Stomach smooth muscle (tissue), 2 donors: ENCODE results near the gene TMCO4.
"Not testable (repeated sequence)": the region's sequence is repeated elsewhere in the genome, so short reads cannot be mapped to it uniquely, and the experiment has no call there.

Source experiments
- H3K27ac ChIP-seq: one replicate; pipeline ENCODE4 v1.7.0; 2013; ENCODE audit warnings: mild to moderate bottlenecking, low read length, inconsistent platforms
- H3K27me3 ChIP-seq, 2 donors: one replicate each; pipeline ENCODE4 v1.7.0; 2013; ENCODE audit warnings: low read length in 2 of 2; ENCODE audit not compliant: insufficient read depth in 2 of 2, control insufficient read depth in 1 of 2
- H3K36me3 ChIP-seq, 2 donors: one replicate each; pipeline ENCODE4 v1.7.0; 2013; ENCODE audit warnings: low read length in 2 of 2; ENCODE audit not compliant: control insufficient read depth in 2 of 2, insufficient read depth in 2 of 2
- H3K4me1 ChIP-seq: one replicate; pipeline ENCODE4 v1.7.0; 2013; ENCODE audit warnings: low read length; ENCODE audit not compliant: control insufficient read depth, insufficient read depth
- H3K4me3 ChIP-seq, 2 donors: one replicate each; pipeline ENCODE4 v1.7.0; 2013; ENCODE audit warnings: low read length in 2 of 2
- H3K9ac ChIP-seq, 2 donors: one replicate each; pipeline ENCODE4 v1.7.0; 2013; ENCODE audit warnings: low read length in 2 of 2, mild to moderate bottlenecking in 1 of 2
- H3K9me3 ChIP-seq, 2 donors: one replicate each; pipeline ENCODE4 v1.7.0; 2013; ENCODE audit warnings: low read length in 2 of 2; ENCODE audit not compliant: control insufficient read depth in 2 of 2
- donor health status: healthy.
- donor health status: Pancreatic carcinoma.

The TMCO4 gene

DNA sequence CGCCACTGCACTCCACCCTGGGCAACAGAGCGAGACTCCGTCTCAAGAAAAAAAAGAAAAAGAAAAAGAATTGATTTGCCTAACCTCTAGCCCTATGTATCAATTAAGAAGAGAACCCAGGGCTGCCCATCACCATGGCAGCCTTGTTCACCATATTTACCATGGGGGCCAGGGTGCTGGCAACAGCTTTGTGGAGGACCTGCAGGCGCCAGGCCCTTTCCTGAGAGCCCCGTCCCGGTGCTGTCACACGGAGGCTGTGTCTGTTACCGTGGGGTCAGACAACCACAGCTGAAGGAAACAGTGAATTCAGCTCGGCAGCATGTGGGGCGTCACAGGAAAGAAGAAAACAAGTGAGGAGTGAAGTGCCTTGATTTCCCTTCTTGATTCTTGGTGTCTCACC is 162.1 kb downstream of the TMCO4 start:
- H3K9ac ChIP-seq = no peak overlapping the region
- H3K27ac ChIP-seq = no peak overlapping the region
- H3K36me3 ChIP-seq = no peaks in the 10 kb centered on the region
- H3K4me1 ChIP-seq = peaks cover 4% of the 10 kb centered on the region
- H3K9me3 ChIP-seq = no peaks in the 10 kb centered on the region
- no peak overlapping the region for H3K4me3 ChIP-seq
- no peaks in the 10 kb centered on the region for H3K27me3 ChIP-seq

DNA sequence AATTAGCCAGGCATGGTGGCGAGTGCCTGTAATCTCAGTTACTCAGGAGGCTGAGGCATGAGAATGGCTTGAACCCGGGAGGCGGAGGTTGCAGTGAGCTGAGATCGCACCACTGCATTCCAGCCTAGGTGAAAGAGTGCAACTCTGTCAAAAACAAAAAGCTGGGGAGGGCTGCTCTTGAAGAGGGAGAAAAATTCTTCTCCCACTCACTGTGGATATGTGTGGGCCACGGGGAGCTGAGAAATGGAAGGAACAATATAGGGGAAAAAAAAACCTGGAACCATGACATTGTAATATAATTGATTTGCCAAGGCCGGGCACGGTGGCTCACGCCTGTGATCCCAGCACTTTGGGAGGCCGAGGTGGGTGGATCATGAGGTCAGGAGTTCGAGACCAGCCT is 163.0 kb downstream of the TMCO4 start:
- H3K9me3 ChIP-seq, H3K4me3 ChIP-seq, H3K36me3 ChIP-seq, H3K27me3 ChIP-seq, H3K27ac ChIP-seq, H3K9ac ChIP-seq, H3K4me1 ChIP-seq: not testable (repeated sequence)

DNA sequence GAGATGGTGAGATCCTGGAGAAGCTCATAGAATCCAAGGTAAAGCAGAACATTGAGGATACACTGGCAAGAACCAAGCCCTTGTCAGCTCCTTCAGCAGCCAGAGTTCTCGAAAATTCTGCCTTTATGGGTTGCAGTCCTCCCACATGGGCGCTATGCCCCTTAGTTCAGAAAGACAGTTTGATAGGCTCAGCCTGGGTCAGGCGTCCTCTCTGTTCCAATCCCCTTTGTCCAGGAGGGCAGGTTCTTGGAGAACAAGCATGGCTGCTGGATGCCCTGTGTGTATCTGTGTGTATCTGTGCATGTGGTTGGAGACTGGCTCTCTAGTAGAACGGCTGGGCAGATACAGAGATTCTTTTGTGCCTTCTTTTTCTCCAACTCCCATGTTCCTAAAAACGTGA is 163.7 kb downstream of the TMCO4 start:
- Histone ChIP-seq H3K4me3 (no peak overlapping the region), H3K9ac (no peak overlapping the region), H3K27me3 (no peaks in the 10 kb centered on the region), H3K4me1 (peaks cover 4% of the 10 kb centered on the region), H3K36me3 (no peaks in the 10 kb centered on the region), H3K27ac (no peak overlapping the region), H3K9me3 (no peaks in the 10 kb centered on the region)

DNA sequence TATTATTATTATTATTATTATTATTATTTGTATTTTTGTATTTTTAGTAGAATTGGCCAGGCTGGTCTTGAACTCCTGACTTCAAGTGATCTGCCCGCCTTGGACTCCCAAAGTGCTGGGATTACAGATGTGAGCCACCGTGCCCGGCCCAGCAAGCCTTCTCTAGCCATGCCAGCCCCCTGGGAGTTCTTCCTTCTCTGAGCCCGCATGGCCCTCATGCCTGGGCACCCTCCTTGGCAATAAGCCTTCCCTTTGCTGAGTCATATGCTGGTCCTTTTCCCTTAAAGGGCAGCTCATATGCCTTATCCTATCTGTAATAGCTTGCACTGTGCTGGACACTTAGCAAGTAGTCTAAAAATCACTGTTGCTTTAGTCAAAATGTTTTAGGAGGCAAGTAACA is 164.1 kb downstream of the TMCO4 start:
- Histone ChIP-seq H3K4me3 (no peak overlapping the region), H3K27me3 (no peaks in the 10 kb centered on the region), H3K36me3 (no peaks in the 10 kb centered on the region), H3K9me3 (no peaks in the 10 kb centered on the region), H3K27ac (no peak overlapping the region), H3K9ac (no peak overlapping the region), H3K4me1 (peaks cover 3% of the 10 kb centered on the region)

DNA sequence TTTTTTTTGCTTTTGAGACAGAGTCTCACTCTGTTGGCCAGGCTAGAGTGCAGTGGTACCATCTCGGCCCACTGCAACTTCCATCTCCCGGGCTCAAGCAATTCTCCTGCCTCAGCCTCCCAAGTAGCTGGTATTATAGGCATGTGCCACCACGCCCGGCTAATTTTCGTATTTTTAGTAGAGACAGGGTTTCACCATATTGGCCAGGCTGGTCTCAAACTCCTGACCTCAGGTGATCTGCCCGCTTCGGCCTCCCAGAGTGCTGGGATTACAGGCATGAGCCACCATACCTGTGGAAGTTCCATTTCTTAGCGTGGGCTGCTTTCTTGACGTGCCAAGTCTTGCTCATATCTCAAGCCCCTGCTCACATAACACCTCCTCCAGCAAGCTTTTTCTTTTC is 164.7 kb downstream of the TMCO4 start:
- not testable (repeated sequence) for H3K4me1 ChIP-seq, H3K36me3 ChIP-seq, H3K9ac ChIP-seq, H3K9me3 ChIP-seq, H3K27ac ChIP-seq, H3K27me3 ChIP-seq, H3K4me3 ChIP-seq

DNA sequence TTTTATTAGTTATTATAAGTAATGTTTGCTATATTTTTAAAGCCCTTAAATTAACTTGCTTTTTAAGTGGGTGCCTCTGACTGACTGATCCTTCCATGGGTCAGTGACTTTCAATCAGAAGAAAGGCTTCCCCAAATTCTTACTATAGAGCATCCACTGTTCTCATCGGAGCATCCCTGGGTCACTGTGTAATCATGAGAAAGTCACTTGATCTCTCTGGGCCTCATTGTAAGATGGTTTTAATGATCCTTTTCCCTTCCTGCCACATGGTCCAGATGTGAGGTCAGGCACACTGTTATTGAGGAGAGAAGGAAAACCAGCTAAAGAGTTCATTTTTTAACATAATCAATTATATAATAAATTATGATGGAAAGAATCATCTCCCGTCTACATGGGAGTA is 166.6 kb downstream of the TMCO4 start:
- Histone ChIP-seq H3K27me3 (no peaks in the 10 kb centered on the region), H3K4me3 (no peak overlapping the region), H3K9ac (no peak overlapping the region), H3K27ac (no peak overlapping the region), H3K4me1 (no peaks in the 10 kb centered on the region), H3K36me3 (peaks cover 0 to 6% of the 10 kb centered on the region in 2 donors), H3K9me3 (no peaks in the 10 kb centered on the region)
